IMR-90 (cell line): ENCODE results near the gene KRT7. TPM values are rescaled to one million over a fixed set of nuclear protein-coding genes. Genes with fewer than 3 reads are reported as not detected.

Source experiments
- ATAC-seq: fragments of 200-7000 bp; cut with Tn5 transposase; 2 replicates; pipeline ENCODE4 v1.9.1; 2020; ENCODE audit warnings: low read depth, mild to moderate bottlenecking, moderate library complexity
- BruUV-seq: library from RNA; stranded (reverse); fragments of 400-500 nt; replicated peaks from 2 replicates; lab custom pipeline; 2021; lab: Mats Ljungman, UMichigan
- CTCF ChIA-PET: fragments of 300-600 bp; formaldehyde crosslinking; extraction: SDS; loops from one replicate; lab custom pipeline; 2021; ENCODE audit warnings: antibody characterized with exemption; lab: Yijun Ruan, JAX
- POLR2A ChIA-PET: fragments of 300-600 bp; sonication (Branson Sonifier 250); formaldehyde crosslinking; loops from one replicate; lab custom pipeline; 2022; ENCODE audit warnings: antibody characterized with exemption; ENCODE audit not compliant: unreplicated experiment; lab: Charles Lee
- DNase-seq: peaks from one replicate; pipeline ENCODE4 v3.0.0; 2013
- H2AFZ ChIP-seq: replicated peaks from 2 replicates; pipeline ENCODE3; 2013; ENCODE audit warnings: low read length, mild to moderate bottlenecking; ENCODE audit not compliant: poor library complexity
- H2AK5ac ChIP-seq: 2 replicates; pipeline ENCODE4 v1.6.1; 2013; ENCODE audit warnings: low read depth, low read length, inconsistent platforms
- H2AK9ac ChIP-seq: replicated peaks from 2 replicates; pipeline ENCODE3; 2013; ENCODE audit warnings: mild to moderate bottlenecking, low read depth, low read length, moderate library complexity; ENCODE audit not compliant: poor library complexity
- H2BK120ac ChIP-seq: 2 replicates; pipeline ENCODE4 v1.6.1; 2013; ENCODE audit warnings: low read depth, low read length, inconsistent platforms
- H2BK15ac ChIP-seq: 3 replicates; pipeline ENCODE4 v1.6.1; 2013; ENCODE audit warnings: low read depth, low read length, inconsistent platforms
- H2BK20ac ChIP-seq: 2 replicates; pipeline ENCODE4 v1.6.1; 2013; ENCODE audit warnings: low read depth, mild to moderate bottlenecking, inconsistent platforms, low read length, moderate library complexity
- H2BK5ac ChIP-seq: 2 replicates; pipeline ENCODE4 v1.6.1; 2013; ENCODE audit warnings: mild to moderate bottlenecking, low read depth, low read length, inconsistent platforms; ENCODE audit not compliant: poor library complexity, severe bottlenecking
- H3K14ac ChIP-seq: replicated peaks from 2 replicates; pipeline ENCODE4 v1.6.1; 2013; ENCODE audit warnings: low read depth, low read length, inconsistent platforms
- H3K18ac ChIP-seq: 2 replicates; pipeline ENCODE4 v1.6.1; 2013; ENCODE audit warnings: low read depth, low read length, control low read depth
- H3K23ac ChIP-seq: 2 replicates; pipeline ENCODE4 v1.6.1; 2013; ENCODE audit warnings: low read depth, low read length, inconsistent platforms
- H3K27ac ChIP-seq: 2 replicates; pipeline ENCODE4 v1.5.1; 2013; ENCODE audit warnings: mild to moderate bottlenecking, control low read depth, low read length; ENCODE audit not compliant: insufficient read depth
- H3K27me3 ChIP-seq: 2 replicates; pipeline ENCODE4 v1.6.1; 2013; ENCODE audit warnings: low read length; ENCODE audit not compliant: control insufficient read depth, insufficient read depth
- H3K36me3 ChIP-seq: 2 replicates; pipeline ENCODE4 v1.6.1; 2013; ENCODE audit warnings: low read length, mixed read lengths; ENCODE audit not compliant: control insufficient read depth, insufficient read depth
- H3K4ac ChIP-seq: 2 replicates; pipeline ENCODE4 v1.6.1; 2013; ENCODE audit warnings: low read depth, low read length, inconsistent platforms
- H3K4me1 ChIP-seq: 2 replicates; pipeline ENCODE4 v1.6.1; 2013; ENCODE audit warnings: low read length, mixed read lengths; ENCODE audit not compliant: control insufficient read depth, insufficient read depth
- H3K4me2 ChIP-seq: 2 replicates; pipeline ENCODE4 v1.6.1; 2013; ENCODE audit warnings: low read depth, mild to moderate bottlenecking, control low read depth, low read length, moderate library complexity
- H3K4me3 ChIP-seq: 2 replicates; pipeline ENCODE4 v1.5.1; 2013; ENCODE audit warnings: low read depth, mild to moderate bottlenecking, control low read depth, low read length, moderate library complexity; ENCODE audit not compliant: insufficient read depth
- H3K56ac ChIP-seq: 2 replicates; pipeline ENCODE4 v1.6.1; 2013; ENCODE audit warnings: low read length, inconsistent platforms; ENCODE audit not compliant: insufficient read depth; ENCODE audit errors: extremely low read depth
- H3K79me1 ChIP-seq, 2 experiments: 2 replicates each; pipeline ENCODE4 v1.6.1; 2013; ENCODE audit warnings: low read length in 2 of 2, inconsistent platforms in 1 of 2, low read depth in 1 of 2
- H3K9ac ChIP-seq: 2 replicates; pipeline ENCODE4 v1.6.1; 2013; ENCODE audit warnings: low read depth, low read length, control low read depth
- H3K9me1 ChIP-seq: 2 replicates; pipeline ENCODE4 v1.6.1; 2013; ENCODE audit warnings: low read length, inconsistent platforms; ENCODE audit not compliant: insufficient read depth
- H3K9me3 ChIP-seq: 2 replicates; pipeline ENCODE4 v1.6.1; 2013; ENCODE audit warnings: low read length; ENCODE audit not compliant: control insufficient read depth, insufficient read depth
- H4K20me1 ChIP-seq: 2 replicates; pipeline ENCODE4 v1.6.1; 2013; ENCODE audit warnings: low read length, inconsistent platforms; ENCODE audit not compliant: insufficient read depth
- H4K5ac ChIP-seq: 2 replicates; pipeline ENCODE4 v1.6.1; 2013; ENCODE audit warnings: mild to moderate bottlenecking, low read depth, low read length, control low read depth
- H4K8ac ChIP-seq, 2 experiments: 2 replicates each; pipeline ENCODE4 v1.6.1; 2013; ENCODE audit warnings: low read depth in 2 of 2, low read length in 2 of 2, control low read depth in 1 of 2, inconsistent platforms in 1 of 2
- H4K91ac ChIP-seq: 2 replicates; pipeline ENCODE4 v1.6.1; 2013; ENCODE audit warnings: low read depth, low read length, inconsistent platforms; ENCODE audit not compliant: insufficient read depth
- BHLHE40 ChIP-seq: fragments of 150-350 bp; IDR thresholded peaks from 2 replicates; pipeline ENCODE4 v1.6.1; 2016; ENCODE audit warnings: mild to moderate bottlenecking, low read depth, low read length
- CEBPB ChIP-seq: IDR thresholded peaks from 2 replicates; pipeline ENCODE4 v1.6.1; 2012; ENCODE audit warnings: low read depth, low read length, improper control_type of control experiment
- FOS ChIP-seq: fragments of 150-350 bp; IDR thresholded peaks from 2 replicates; pipeline ENCODE4 v1.6.1; 2016; ENCODE audit warnings: low read depth, low read length
- MAZ ChIP-seq: IDR thresholded peaks from 2 replicates; pipeline ENCODE4 v1.6.1; 2012; ENCODE audit warnings: low read depth, mild to moderate bottlenecking, low read length, improper control_type of control experiment, moderate library complexity, borderline replicate concordance
- NFE2L2 ChIP-seq: fragments of 150-350 bp; IDR thresholded peaks from 2 replicates; pipeline ENCODE4 v1.6.1; 2016; ENCODE audit warnings: low read depth, mild to moderate bottlenecking, low read length
- POLR2A ChIP-seq: IDR thresholded peaks from 2 replicates; pipeline ENCODE4 v1.6.1; 2012; ENCODE audit warnings: mild to moderate bottlenecking, low read depth, low read length
- RCOR1 ChIP-seq: IDR thresholded peaks from 2 replicates; pipeline ENCODE4 v1.6.1; 2012; ENCODE audit warnings: mild to moderate bottlenecking, low read length, improper control_type of control experiment; ENCODE audit not compliant: insufficient replicate concordance
- RFX5 ChIP-seq: IDR thresholded peaks from 2 replicates; pipeline ENCODE4 v1.8.0; 2012; ENCODE audit warnings: low read depth, mild to moderate bottlenecking, low read length, moderate library complexity
- SMC3 ChIP-seq: fragments of 150-350 bp; IDR thresholded peaks from 2 replicates; pipeline ENCODE4 v1.6.1; 2016; ENCODE audit warnings: low read depth, mild to moderate bottlenecking, antibody characterized with exemption, low read length, moderate library complexity
- WGBS, 2 experiments: methylation state at CpG; one replicate each; pipeline versions ENCODE4 v1.1.5 to v1.1.7; 2013; ENCODE audit warnings: missing lambda C conversion rate in 2 of 2; ENCODE audit not compliant: insufficient read length in 1 of 2; ENCODE audit errors: extremely low coverage in 2 of 2; 5-methylcytosine and 5-hydroxymethylcytosine counted together
- dilution Hi-C: fragments of 300-500 bp; cut with HindIII; formaldehyde crosslinking; loops from one replicate; pipeline ENCODE4 v1.14.3; 2018; ENCODE audit warnings: low sequenced_read_pairs; ENCODE audit not compliant: unreplicated experiment
- in situ Hi-C: fragments of 300-500 bp; cut with MboI; formaldehyde crosslinking; loops from 3 replicates; pipeline ENCODE4 v1.14.3; 2019; ENCODE audit warnings: low sequenced_read_pairs, inconsistent platforms, mixed read lengths
- intact Hi-C: fragments of 100-400 bp; cut with micrococcal nuclease; formaldehyde crosslinking; loops from 2 replicates; pipeline ENCODE4 v1.10.0; 2022
- polyA plus RNA-seq, 3 experiments: library from polyadenylated mRNA; depleted of rRNA; stranded (reverse); fragments of >200 nt; gene quantifications; 2 replicates each; pipeline ENCODE4 v1.2.3, GENCODE V29; 2012; ENCODE audit warnings: low replicate concordance in 1 of 3
- total RNA-seq: library from RNA; depleted of rRNA; stranded (reverse); fragments of >200 nt; gene quantifications from 2 replicates; pipeline ENCODE4 v1.2.3, GENCODE V29; 2012
- TF ChIP-seq, protein P1 (sequence below): conservative IDR thresholded peaks from 2 replicates; pipeline ENCODE4 v1.5.1; 2012; ENCODE audit warnings: mild to moderate bottlenecking, low read depth, low read length, improper control_type of control experiment

Gene KRT7
- total and polyA plus RNA-seq, 2 of the 4 experiments (the other 2 are of a cell fraction), result 0.54 to 1.7 TPM

DNA sequence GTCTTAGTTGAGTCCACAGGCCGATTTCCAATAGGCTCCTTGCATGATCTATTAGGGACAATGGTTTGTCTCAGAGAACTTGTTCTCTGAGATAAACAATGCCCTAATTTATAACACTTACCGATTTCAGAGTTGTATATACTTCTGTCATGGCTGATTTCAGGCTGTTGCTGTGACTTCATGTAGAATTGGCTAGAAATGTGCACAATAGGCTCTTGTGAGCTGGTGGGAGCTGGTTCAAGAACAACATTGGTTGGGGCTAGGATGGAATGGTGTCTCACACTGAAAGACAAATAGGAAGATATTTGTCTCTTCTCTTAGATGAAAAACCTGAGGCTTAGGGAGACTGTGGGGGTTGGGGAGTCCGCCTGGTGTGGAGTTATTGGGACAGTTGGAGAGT is 34.7 kb downstream of the KRT7 start:
- TF ChIP-seq RCOR1 (no peak), MAZ (no peak), POLR2A (no peak), SMC3 (no peak), NFE2L2 (no peak), FOS (no peak), CEBPB (no peak), BHLHE40 (no peak), RFX5 (no peak)
- TF ChIP-seq, protein P1, sequence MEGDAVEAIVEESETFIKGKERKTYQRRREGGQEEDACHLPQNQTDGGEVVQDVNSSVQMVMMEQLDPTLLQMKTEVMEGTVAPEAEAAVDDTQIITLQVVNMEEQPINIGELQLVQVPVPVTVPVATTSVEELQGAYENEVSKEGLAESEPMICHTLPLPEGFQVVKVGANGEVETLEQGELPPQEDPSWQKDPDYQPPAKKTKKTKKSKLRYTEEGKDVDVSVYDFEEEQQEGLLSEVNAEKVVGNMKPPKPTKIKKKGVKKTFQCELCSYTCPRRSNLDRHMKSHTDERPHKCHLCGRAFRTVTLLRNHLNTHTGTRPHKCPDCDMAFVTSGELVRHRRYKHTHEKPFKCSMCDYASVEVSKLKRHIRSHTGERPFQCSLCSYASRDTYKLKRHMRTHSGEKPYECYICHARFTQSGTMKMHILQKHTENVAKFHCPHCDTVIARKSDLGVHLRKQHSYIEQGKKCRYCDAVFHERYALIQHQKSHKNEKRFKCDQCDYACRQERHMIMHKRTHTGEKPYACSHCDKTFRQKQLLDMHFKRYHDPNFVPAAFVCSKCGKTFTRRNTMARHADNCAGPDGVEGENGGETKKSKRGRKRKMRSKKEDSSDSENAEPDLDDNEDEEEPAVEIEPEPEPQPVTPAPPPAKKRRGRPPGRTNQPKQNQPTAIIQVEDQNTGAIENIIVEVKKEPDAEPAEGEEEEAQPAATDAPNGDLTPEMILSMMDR, result no peak

More for the DNA sequence above, 34.7 kb downstream of the KRT7 start:
- Histone ChIP-seq H4K8ac (no peak overlapping the region), H2AK5ac (no peak overlapping the region), H2BK20ac (no peak overlapping the region), H3K18ac (no peak overlapping the region), H3K56ac (no peak overlapping the region), H4K20me1 (no peaks in the 10 kb centered on the region), H3K9me1 (no peaks in the 10 kb centered on the region), H2BK120ac (no peak overlapping the region), H2AK9ac (no peak overlapping the region), H2BK5ac (no peak overlapping the region), H3K4me2 (no peak overlapping the region), H3K9me3 (no peaks in the 10 kb centered on the region; the same call in 1 of the 2 replicates), H3K14ac (no peak overlapping the region), H3K27me3 (peaks cover 14% of the 10 kb centered on the region), H3K4me1 (peaks cover 2% of the 10 kb centered on the region), H3K36me3 (no peaks in the 10 kb centered on the region), H4K5ac (no peak overlapping the region), H3K27ac (no peak overlapping the region), H3K4ac (no peak overlapping the region), H3K4me3 (no peak overlapping the region), H3K79me1 (no peaks in the 10 kb centered on the region), H2AFZ (no peak overlapping the region), H3K23ac (no peak overlapping the region), H2BK15ac (no peak overlapping the region), H4K91ac (no peak overlapping the region), H3K9ac (no peak overlapping the region)
- no TSS peak for BruUV-seq
- dilution Hi-C loops (no loop called here), intact Hi-C loops (no loop called here), in situ Hi-C loops (no loop called here)
- ATAC-seq, result no peak
- DNase-seq, result no peak
- POLR2A ChIA-PET, result no interaction called here
- CTCF ChIA-PET, result interaction anchor here (3.3 kb wide), 1 partner anchor 12 kb away, joined by 14 read pairs; no protein-coding TSS in a partner anchor
- whole genome bisulfite sequencing, 2 experiments, result no CpG with 5 or more reads among the region's 3 CpGs
